Trophoblast cell (in vitro differentiated cells and primary cell): ENCODE results near the gene ARL6IP4. TPM values are rescaled to one million over a fixed set of nuclear protein-coding genes. Genes with fewer than 3 reads are reported as not detected.
A peak's percentile ranks its signal among the peaks of the same experiment; 100 is the strongest.

Source experiments
- DNase-seq, 2 donors: peaks; one replicate each; pipeline ENCODE4 v3.0.0-alpha.2; 2016
- H2AFZ ChIP-seq: 2 replicates; pipeline ENCODE4 v1.6.1; 2013; ENCODE audit warnings: low read length, moderate library complexity, mild to moderate bottlenecking; ENCODE audit not compliant: insufficient read depth, poor library complexity
- H2AK5ac ChIP-seq: 2 replicates; pipeline ENCODE4 v1.6.1; 2013; ENCODE audit warnings: mild to moderate bottlenecking, low read length
- H2BK120ac ChIP-seq: 2 replicates; pipeline ENCODE4 v1.6.1; 2013; ENCODE audit warnings: low read length, mild to moderate bottlenecking, moderate library complexity; ENCODE audit not compliant: insufficient read depth, poor library complexity
- H2BK12ac ChIP-seq: 2 replicates; pipeline ENCODE4 v1.6.1; 2013; ENCODE audit warnings: mild to moderate bottlenecking, low read length, moderate library complexity
- H2BK5ac ChIP-seq: 2 replicates; pipeline ENCODE4 v1.6.1; 2013; ENCODE audit warnings: low read length, low read depth, moderate library complexity, mild to moderate bottlenecking; ENCODE audit not compliant: poor library complexity
- H3K14ac ChIP-seq: 2 replicates; pipeline ENCODE4 v1.6.1; 2013; ENCODE audit warnings: mild to moderate bottlenecking, low read length
- H3K18ac ChIP-seq: 2 replicates; pipeline ENCODE4 v1.6.1; 2013; ENCODE audit warnings: mild to moderate bottlenecking, low read length
- H3K23ac ChIP-seq: 2 replicates; pipeline ENCODE4 v1.6.1; 2013; ENCODE audit warnings: low read length
- H3K27ac ChIP-seq: 2 replicates; pipeline ENCODE4 v1.5.1; 2013; ENCODE audit warnings: low read depth, mild to moderate bottlenecking, inconsistent platforms, low read length, moderate library complexity
- H3K27me3 ChIP-seq: 2 replicates; pipeline ENCODE4 v1.6.1; 2013; ENCODE audit warnings: inconsistent platforms, mild to moderate bottlenecking, low read length, moderate library complexity; ENCODE audit not compliant: insufficient read depth
- H3K36me3 ChIP-seq, 2 experiments: 1 replicate in 1 of 2; 2 replicates in 1 of 2; pipeline ENCODE4 v1.6.1; 2013; ENCODE audit warnings: low read length in 2 of 2, mild to moderate bottlenecking in 2 of 2, moderate library complexity in 1 of 2; ENCODE audit not compliant: insufficient read depth in 2 of 2, control insufficient read depth in 1 of 2
- H3K4ac ChIP-seq: 2 replicates; pipeline ENCODE4 v1.6.1; 2013; ENCODE audit warnings: low read depth, mild to moderate bottlenecking, low read length, moderate library complexity
- H3K4me1 ChIP-seq, 2 experiments: 1 replicate in 1 of 2; 2 replicates in 1 of 2; pipeline ENCODE4 v1.6.1; 2013; ENCODE audit warnings: low read length in 2 of 2, mild to moderate bottlenecking in 2 of 2, moderate library complexity in 1 of 2; ENCODE audit not compliant: insufficient read depth in 2 of 2, control insufficient read depth in 1 of 2
- H3K4me2 ChIP-seq: 2 replicates; pipeline ENCODE4 v1.6.1; 2013; ENCODE audit warnings: inconsistent platforms, mild to moderate bottlenecking, low read length, moderate library complexity
- H3K4me3 ChIP-seq: 2 replicates; pipeline ENCODE4 v1.5.1; 2013; ENCODE audit warnings: mild to moderate bottlenecking, low read depth, low read length, inconsistent platforms
- H3K79me1 ChIP-seq: one replicate; pipeline ENCODE4 v1.6.1; 2013; ENCODE audit warnings: low read length
- H3K79me2 ChIP-seq: 2 replicates; pipeline ENCODE4 v1.6.1; 2013; ENCODE audit warnings: low read length, mild to moderate bottlenecking; ENCODE audit not compliant: control insufficient read depth, insufficient read depth, poor library complexity
- H3K9ac ChIP-seq: 2 replicates; pipeline ENCODE4 v1.6.1; 2013; ENCODE audit warnings: mild to moderate bottlenecking, low read length
- H3K9me3 ChIP-seq: 2 replicates; pipeline ENCODE4 v1.6.1; 2013; ENCODE audit warnings: low read depth, mild to moderate bottlenecking, control low read depth, inconsistent platforms, low read length; ENCODE audit not compliant: insufficient read depth
- H4K12ac ChIP-seq: 2 replicates; pipeline ENCODE4 v1.6.1; 2013; ENCODE audit warnings: low read depth, mild to moderate bottlenecking, low read length, moderate library complexity
- H4K8ac ChIP-seq: 2 replicates; pipeline ENCODE4 v1.6.1; 2013; ENCODE audit warnings: low read depth, mild to moderate bottlenecking, low read length, moderate library complexity
- H4K91ac ChIP-seq: one replicate; pipeline ENCODE4 v1.6.1; 2013; ENCODE audit warnings: low read depth, mild to moderate bottlenecking, low read length, moderate library complexity
- WGBS: extraction: QIAGEN DNeasy Blood & Tissue Kit; methylation state at CpG from one replicate; pipeline ENCODE4 v1.1.7; 2013; ENCODE audit warnings: missing lambda C conversion rate; ENCODE audit not compliant: insufficient read length, insufficient coverage; ENCODE audit errors: extremely low coverage; 5-methylcytosine and 5-hydroxymethylcytosine counted together
- polyA plus RNA-seq: library from polyadenylated mRNA; stranded (reverse); fragments of 200-250 nt; gene quantifications from 2 replicates; pipeline ENCODE4 v1.2.3, GENCODE V29; 2013

Gene ARL6IP4
- 121 and 122 TPM in 2 replicates for polyA plus RNA-seq

- Histone ChIP-seq H2BK12ac (peak within 1 kb of the TSS; percentile 2), H3K9me3 (no peaks in the 10 kb centered on the region), H3K4me3 (peak within 1 kb of the TSS; percentile 85), H4K91ac (peak within 1 kb of the TSS; percentile 91), H3K14ac (peak within 1 kb of the TSS; percentile 90), H2BK120ac (peak within 1 kb of the TSS; percentile 62), H3K36me3 (peaks cover 36 to 37% of the 10 kb centered on the region in 2 experiments), H3K79me2 (peaks cover 14% of the 10 kb centered on the region), H3K23ac (peak within 1 kb of the TSS; percentile 10), H4K8ac (peak within 1 kb of the TSS; percentile 97), H3K4ac (peak within 1 kb of the TSS; percentile 90), H2AK5ac (peak within 1 kb of the TSS; percentile 80), H3K4me1 (peaks cover 22 to 26% of the 10 kb centered on the region in 2 experiments), H2AFZ (peak within 1 kb of the TSS; percentile 98), H3K27ac (peak within 1 kb of the TSS; percentile 53), H2BK5ac (peak within 1 kb of the TSS; percentile 70), H3K18ac (peak within 1 kb of the TSS; percentile 91), H4K12ac (peak within 1 kb of the TSS; percentile 91), H3K27me3 (no peaks in the 10 kb centered on the region), H3K4me2 (peak within 1 kb of the TSS; percentile 87), H3K79me1 (peaks cover 14% of the 10 kb centered on the region), H3K9ac (peak within 1 kb of the TSS; percentile 87)
- no CpG with 5 or more reads among the region's 96 CpGs for WGBS
- peak; percentile 45 to 63 for DNase-seq
Observed at GRCh38 chr12:122980183-122981035, at the start of gene ARL6IP4. Gene ARL6IP4 (plus strand): TSS chr12:122980681. CDS start chr12:122981140, 459 bp downstream.

- H3K27ac ChIP-seq = no peak overlapping the region
- DNase-seq = no peak
- H3K4ac ChIP-seq = no peak overlapping the region
- H3K79me1 ChIP-seq = no peaks in the 10 kb centered on the region
- H3K18ac ChIP-seq = no peak overlapping the region
- no CpG with 5 or more reads among the region's 8 CpGs for WGBS
- H2BK120ac ChIP-seq = no peak overlapping the region
- H3K9ac ChIP-seq = no peak overlapping the region
- H3K23ac ChIP-seq = no peak overlapping the region
- no peak overlapping the region for H2BK12ac ChIP-seq
- no peak overlapping the region for H2AFZ ChIP-seq
- H3K36me3 ChIP-seq = no peaks in the 10 kb centered on the region
- H4K12ac ChIP-seq = no peak overlapping the region
- H2BK5ac ChIP-seq = no peak overlapping the region
- peaks cover 0 to 3% of the 10 kb centered on the region in 2 experiments for H3K4me1 ChIP-seq
- no peaks in the 10 kb centered on the region for H3K79me2 ChIP-seq
- no peak overlapping the region for H3K4me3 ChIP-seq
- H2AK5ac ChIP-seq = no peak overlapping the region
- H3K14ac ChIP-seq = no peak overlapping the region
- H3K9me3 ChIP-seq = no peaks in the 10 kb centered on the region
- H4K91ac ChIP-seq = no peak overlapping the region
- H3K4me2 ChIP-seq = no peak overlapping the region
- no peak overlapping the region for H4K8ac ChIP-seq
- H3K27me3 ChIP-seq = no peaks in the 10 kb centered on the region
Observed at GRCh38 chr12:122932207-122932606, 48.3 kb upstream of the ARL6IP4 start.

- Histone ChIP-seq H4K12ac (no peak overlapping the region), H2AK5ac (no peak overlapping the region), H3K4me1 (peaks cover 0 to 3% of the 10 kb centered on the region in 2 experiments), H3K23ac (no peak overlapping the region), H3K79me1 (no peaks in the 10 kb centered on the region), H3K9me3 (no peaks in the 10 kb centered on the region), H2AFZ (no peak overlapping the region), H3K27ac (no peak overlapping the region), H2BK120ac (no peak overlapping the region), H3K27me3 (no peaks in the 10 kb centered on the region), H3K14ac (no peak overlapping the region), H3K18ac (no peak overlapping the region), H3K4ac (no peak overlapping the region), H3K79me2 (no peaks in the 10 kb centered on the region), H4K91ac (no peak overlapping the region), H2BK12ac (no peak overlapping the region), H2BK5ac (no peak overlapping the region), H4K8ac (no peak overlapping the region), H3K4me2 (no peak overlapping the region), H3K9ac (no peak overlapping the region), H3K4me3 (no peak overlapping the region), H3K36me3 (no peaks in the 10 kb centered on the region)
- WGBS = no CpG with 5 or more reads among the region's 3 CpGs
- DNase-seq = no peak
Observed at GRCh38 chr12:122934722-122935121, 45.8 kb upstream of the ARL6IP4 start.

GRCh38 chr12:122935318-122935717 is 45.2 kb upstream of the ARL6IP4 start:
- no CpG with 5 or more reads among the region's 8 CpGs for WGBS
- no peaks in the 10 kb centered on the region for H3K9me3 ChIP-seq
- no peak overlapping the region for H2BK5ac ChIP-seq
- no peak overlapping the region for H3K9ac ChIP-seq
- H3K18ac ChIP-seq = no peak overlapping the region
- H3K4ac ChIP-seq = no peak overlapping the region
- no peak overlapping the region for H3K23ac ChIP-seq
- H2AFZ ChIP-seq = no peak overlapping the region
- no peaks in the 10 kb centered on the region for H3K36me3 ChIP-seq
- H4K12ac ChIP-seq = no peak overlapping the region
- H4K91ac ChIP-seq = no peak overlapping the region
- DNase-seq = peak; percentile 13 to 62
- H3K79me2 ChIP-seq = no peaks in the 10 kb centered on the region
- H3K27ac ChIP-seq = no peak overlapping the region
- no peak overlapping the region for H2BK12ac ChIP-seq
- H3K4me1 ChIP-seq = peaks cover 0 to 3% of the 10 kb centered on the region in 2 experiments
- no peaks in the 10 kb centered on the region for H3K27me3 ChIP-seq
- H2AK5ac ChIP-seq = no peak overlapping the region
- no peak overlapping the region for H4K8ac ChIP-seq
- H3K79me1 ChIP-seq = no peaks in the 10 kb centered on the region
- no peak overlapping the region for H3K4me2 ChIP-seq
- no peak overlapping the region for H3K14ac ChIP-seq
- H3K4me3 ChIP-seq = no peak overlapping the region
- H2BK120ac ChIP-seq = no peak overlapping the region
